Adrenal gland (tissue), 5 donors: Measurements from ENCODE around the gene TMEM238L.

Experiments
- CTCF ChIP-seq, 6 experiments: fragments of 450-650 bp in 4 of 6; fragments of 200-600 bp in 2 of 6; sonication (generic) in 1 of 6; IDR thresholded peaks; 1 replicate in 5 of 6; 2 replicates in 1 of 6; pipeline versions ENCODE4 v1.5.1 to v1.8.0; 2016 to 2021; ENCODE audit warnings: antibody characterized with exemption in 6 of 6, mild to moderate bottlenecking in 2 of 6, moderate library complexity in 1 of 6
- POLR2A ChIP-seq, 2 donors: fragments of 450-650 bp; IDR thresholded peaks; one replicate each; pipeline ENCODE4 v1.6.1; 2017; ENCODE audit warnings: antibody characterized with exemption in 2 of 2, mild to moderate bottlenecking in 2 of 2, moderate library complexity in 1 of 2
- donor health status: DM: no; HTN: no; CAD: no.

GRCh38 chr17:10776381-10776780 lies 27.5 kb downstream of the TMEM238L start:
- TF ChIP-seq CTCF (IDR thresholded peaks at IDR 0.05) (no peak), POLR2A (IDR thresholded peaks at IDR 0.05) (no peak)
